Activated T-helper 9 cell treated with anti-CD3 and anti-CD28 coated beads, Interleukin-2, amount 50 U/mL, for 16 hours (primary cell): Measurements from ENCODE around the gene PHACTR1.
"Not testable (repeated sequence)": the region's sequence is repeated elsewhere in the genome, so short reads cannot be mapped to it uniquely, and the experiment has no call there.

Experiments
- DNase-seq: peaks from one replicate; pipeline ENCODE4 v3.0.0-alpha.2; 2020; ENCODE audit warnings: low read depth

PHACTR1 gene

GRCh38 chr6:12716298-12716916 is at the start of gene PHACTR1:
Gene PHACTR1, plus strand, starts transcription at chr6:12716767.
- no peak for DNase-seq

- no peak for DNase-seq
Measured at GRCh38 chr6:12666886-12667285, 49.7 kb upstream of the PHACTR1 start.

GRCh38 chr6:12675931-12676330 is 40.6 kb upstream of the PHACTR1 start:
- DNase-seq: no peak

- DNase-seq: no peak
Measured at GRCh38 chr6:12679341-12679740, 37.2 kb upstream of the PHACTR1 start.

GRCh38 chr6:12693122-12693521 is 23.4 kb upstream of the PHACTR1 start:
- no peak for DNase-seq

- DNase-seq: no peak
Measured at GRCh38 chr6:12698298-12698697, 18.3 kb upstream of the PHACTR1 start.

- no peak for DNase-seq
Measured at GRCh38 chr6:12704946-12705345, 11.6 kb upstream of the PHACTR1 start.

GRCh38 chr6:12709116-12709515 is 7.5 kb upstream of the PHACTR1 start:
- no peak for DNase-seq

- no peak for DNase-seq
Measured at GRCh38 chr6:12709556-12710232, 6.9 kb upstream of the PHACTR1 start.

- no peak for DNase-seq
Measured at GRCh38 chr6:12710921-12711320, 5.6 kb upstream of the PHACTR1 start.

GRCh38 chr6:12714022-12714421 is 2.5 kb upstream of the PHACTR1 start:
- DNase-seq: no peak

GRCh38 chr6:12715437-12715836 is 1.1 kb upstream of the PHACTR1 start:
- no peak for DNase-seq

GRCh38 chr6:12717356-12717755 is 789 bp downstream of the PHACTR1 start:
- DNase-seq: no peak

- no peak for DNase-seq
Measured at GRCh38 chr6:12718015-12718414, 1.4 kb downstream of the PHACTR1 start.

GRCh38 chr6:12719017-12719416 is 2.5 kb downstream of the PHACTR1 start:
- no peak for DNase-seq

GRCh38 chr6:12720310-12720709 is 3.7 kb downstream of the PHACTR1 start:
- DNase-seq: no peak

- no peak for DNase-seq
Measured at GRCh38 chr6:12725263-12725662, 8.7 kb downstream of the PHACTR1 start.

- no peak for DNase-seq
Measured at GRCh38 chr6:12729467-12729866, 12.9 kb downstream of the PHACTR1 start.

- DNase-seq: not testable (repeated sequence)
Measured at GRCh38 chr6:12730809-12731208, 14.2 kb downstream of the PHACTR1 start.

GRCh38 chr6:12733876-12734275 is 17.3 kb downstream of the PHACTR1 start:
- DNase-seq: no peak

GRCh38 chr6:12735786-12736185 is 19.2 kb downstream of the PHACTR1 start:
- no peak for DNase-seq

- no peak for DNase-seq
Measured at GRCh38 chr6:12748411-12748810, 31.8 kb downstream of the PHACTR1 start.

- no peak for DNase-seq
Measured at GRCh38 chr6:12748815-12749521, 32.4 kb downstream of the PHACTR1 start.
